ENCODE data around the gene PRSS23.

Gene PRSS23

DNA sequence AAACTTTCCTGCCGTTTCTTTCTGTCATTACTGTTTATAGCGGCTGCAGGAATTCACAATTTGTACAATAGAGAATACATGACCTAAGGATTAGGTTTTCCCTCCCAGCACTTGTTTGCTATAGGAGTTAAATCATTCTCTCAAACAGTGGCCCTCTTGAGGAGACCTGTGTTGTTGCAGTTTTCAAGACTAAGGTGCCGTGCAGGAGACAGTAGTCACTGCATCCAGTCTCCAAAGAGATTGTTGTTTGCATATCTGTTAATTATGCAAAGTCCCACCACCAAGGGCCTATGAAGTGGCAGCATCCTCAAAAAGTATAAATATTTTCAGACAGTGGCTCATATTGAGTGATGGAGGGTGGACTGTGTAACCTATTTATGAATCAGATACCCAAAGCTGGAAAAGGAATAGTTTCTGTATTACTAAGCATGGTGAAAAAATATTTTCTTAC is 2.3 kb downstream of the PRSS23 start:
- DNase-seq (ENCODE audit: low read depth): peak; percentile 68
- TF ChIP-seq, protein P1, sequence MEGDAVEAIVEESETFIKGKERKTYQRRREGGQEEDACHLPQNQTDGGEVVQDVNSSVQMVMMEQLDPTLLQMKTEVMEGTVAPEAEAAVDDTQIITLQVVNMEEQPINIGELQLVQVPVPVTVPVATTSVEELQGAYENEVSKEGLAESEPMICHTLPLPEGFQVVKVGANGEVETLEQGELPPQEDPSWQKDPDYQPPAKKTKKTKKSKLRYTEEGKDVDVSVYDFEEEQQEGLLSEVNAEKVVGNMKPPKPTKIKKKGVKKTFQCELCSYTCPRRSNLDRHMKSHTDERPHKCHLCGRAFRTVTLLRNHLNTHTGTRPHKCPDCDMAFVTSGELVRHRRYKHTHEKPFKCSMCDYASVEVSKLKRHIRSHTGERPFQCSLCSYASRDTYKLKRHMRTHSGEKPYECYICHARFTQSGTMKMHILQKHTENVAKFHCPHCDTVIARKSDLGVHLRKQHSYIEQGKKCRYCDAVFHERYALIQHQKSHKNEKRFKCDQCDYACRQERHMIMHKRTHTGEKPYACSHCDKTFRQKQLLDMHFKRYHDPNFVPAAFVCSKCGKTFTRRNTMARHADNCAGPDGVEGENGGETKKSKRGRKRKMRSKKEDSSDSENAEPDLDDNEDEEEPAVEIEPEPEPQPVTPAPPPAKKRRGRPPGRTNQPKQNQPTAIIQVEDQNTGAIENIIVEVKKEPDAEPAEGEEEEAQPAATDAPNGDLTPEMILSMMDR (IDR thresholded peaks at IDR 0.05; ENCODE audit: low read length, missing control alignments): peak; percentile 69
- H3K4me3 ChIP-seq (replicated peaks; ENCODE audit: low read depth, low read length): peak overlapping the region; percentile 77

DNA sequence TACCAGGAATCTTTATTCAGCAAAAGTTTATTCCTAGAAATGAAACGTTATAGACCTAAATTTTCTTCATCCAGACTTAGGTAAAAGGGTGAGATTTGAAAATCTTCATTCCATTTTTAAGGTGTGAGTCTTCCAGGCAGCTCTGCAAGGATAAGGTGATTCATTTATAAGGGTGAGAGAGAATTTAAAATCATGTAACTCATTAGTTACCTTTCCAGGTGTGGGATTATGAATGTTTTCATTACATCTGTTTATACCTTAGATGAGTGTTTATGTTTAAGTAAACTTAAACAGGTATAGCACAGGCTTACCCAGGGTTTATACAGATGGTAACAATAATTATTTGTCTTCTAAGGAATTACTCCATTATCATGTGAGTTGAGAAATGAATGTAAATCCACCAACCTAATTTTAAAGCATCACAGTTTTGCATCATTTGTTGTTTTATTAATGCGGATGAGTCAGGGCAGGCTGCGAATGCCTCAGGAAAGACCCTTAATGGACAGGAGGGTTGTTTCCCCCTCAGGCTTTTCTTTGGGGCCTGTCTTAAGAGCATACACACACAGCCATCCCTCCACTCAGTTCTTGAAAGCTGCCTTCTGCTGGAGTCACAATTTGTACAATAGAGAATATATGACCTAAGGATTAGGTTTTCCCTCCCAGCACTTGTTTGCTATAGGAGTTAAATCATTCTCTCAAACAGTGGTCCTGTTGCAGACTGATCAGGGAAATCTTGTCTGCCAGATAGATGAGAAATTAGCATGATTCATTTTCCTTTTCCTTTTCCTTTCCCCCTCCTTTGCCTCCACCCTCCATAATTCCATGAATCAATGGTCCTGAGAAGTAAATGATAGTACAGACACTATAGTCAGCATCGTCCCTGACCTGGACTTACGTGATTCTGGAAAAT is 3.0 kb downstream of the PRSS23 start:
- H3K4me3 ChIP-seq (replicated peaks; ENCODE audit: low read depth, low read length): peak overlapping the region; percentile 77
- DNase-seq (ENCODE audit: low read depth): peak; percentile 18
- TF ChIP-seq, protein P1 (IDR thresholded peaks at IDR 0.05; ENCODE audit: low read length, missing control alignments): no peak

DNA sequence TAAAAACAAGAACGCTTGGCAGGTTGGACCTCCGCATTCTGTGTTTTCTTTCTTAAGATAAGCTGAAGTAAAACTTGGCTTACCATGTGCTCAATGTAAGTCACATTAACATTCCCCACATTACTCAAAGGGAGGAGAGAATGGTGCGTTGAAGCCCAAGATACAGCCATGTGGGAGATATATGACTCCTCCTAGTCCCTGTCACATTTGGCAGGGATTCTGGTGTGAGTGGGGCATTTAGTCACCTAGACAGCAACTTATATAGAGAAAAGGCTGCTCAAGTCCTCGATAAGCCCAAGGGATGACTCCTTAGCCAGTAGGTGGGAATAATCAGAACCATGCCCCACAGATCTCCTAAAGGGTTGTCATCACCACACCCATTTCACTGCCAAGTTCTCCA is 4.6 kb downstream of the PRSS23 start:
- no peak overlapping the region for H3K4me3 ChIP-seq (replicated peaks; ENCODE audit: low read depth, low read length)
- TF ChIP-seq, protein P1 (IDR thresholded peaks at IDR 0.05; ENCODE audit: low read length, missing control alignments): no peak
- peak; percentile 65 for DNase-seq (ENCODE audit: low read depth)

DNA sequence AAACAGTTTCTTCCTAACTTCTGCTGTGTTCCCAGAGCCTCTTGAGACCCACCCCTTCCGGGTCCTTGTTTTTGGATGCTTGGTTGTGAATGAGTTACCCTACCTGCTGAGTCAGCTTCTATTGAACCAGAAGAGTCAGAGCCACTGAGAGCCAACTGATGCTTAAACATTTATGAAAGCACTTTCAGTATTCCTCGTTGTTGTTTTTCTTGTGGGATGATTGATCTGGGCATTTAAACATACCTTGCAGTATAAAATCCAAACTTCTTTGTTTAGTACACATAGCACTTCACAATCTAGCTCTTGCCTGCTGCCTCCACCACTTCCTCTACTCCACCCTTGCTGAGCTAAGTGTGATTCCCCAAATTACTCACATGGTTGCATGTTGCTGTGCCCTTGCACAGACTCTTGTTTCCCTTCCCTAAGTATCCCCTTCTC is 5.5 kb downstream of the PRSS23 start:
- H3K4me3 ChIP-seq (replicated peaks; ENCODE audit: low read depth, low read length): no peak overlapping the region
- TF ChIP-seq, protein P1 (IDR thresholded peaks at IDR 0.05; ENCODE audit: low read length, missing control alignments): no peak
- peak; percentile 32 for DNase-seq (ENCODE audit: low read depth)

DNA sequence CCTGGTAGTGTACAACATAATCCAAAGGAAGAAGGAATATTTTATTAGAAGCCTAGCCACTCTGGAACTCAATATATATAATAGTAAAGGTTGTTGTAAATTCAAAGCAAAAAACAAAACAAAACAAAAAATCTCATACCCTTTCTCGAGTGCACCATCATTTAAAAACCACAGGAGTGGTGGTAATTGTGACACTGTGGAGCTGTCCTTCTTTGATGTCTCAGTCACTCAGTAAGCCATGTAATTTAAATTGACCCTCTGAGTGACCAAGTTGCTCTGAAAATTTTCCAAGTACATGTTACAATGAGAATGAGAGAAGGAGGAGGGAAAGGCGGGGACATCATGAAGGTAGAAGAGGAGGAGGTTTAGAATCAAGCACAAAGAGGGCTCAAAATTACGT is 6.6 kb downstream of the PRSS23 start:
- no peak overlapping the region for H3K4me3 ChIP-seq (replicated peaks; ENCODE audit: low read depth, low read length)
- TF ChIP-seq, protein P1 (IDR thresholded peaks at IDR 0.05; ENCODE audit: low read length, missing control alignments): no peak
- no peak for DNase-seq (ENCODE audit: low read depth)

DNA sequence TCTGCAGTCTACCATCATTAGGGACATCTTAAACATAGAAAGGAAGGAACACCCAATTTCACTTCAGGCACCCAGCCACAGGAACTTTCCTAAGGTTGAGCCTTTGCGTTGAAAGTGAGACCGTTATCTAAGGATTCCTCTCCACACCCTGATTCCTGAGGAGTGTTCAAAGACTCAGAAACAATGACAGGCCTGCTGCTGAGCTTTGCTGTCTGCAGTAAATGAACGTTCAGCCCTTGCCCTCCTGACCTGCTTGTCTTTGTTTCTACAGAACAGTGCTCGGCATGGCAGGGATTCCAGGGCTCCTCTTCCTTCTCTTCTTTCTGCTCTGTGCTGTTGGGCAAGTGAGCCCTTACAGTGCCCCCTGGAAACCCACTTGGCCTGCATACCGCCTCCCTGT is 7.0 kb downstream of the PRSS23 start:
- TF ChIP-seq, protein P1 (IDR thresholded peaks at IDR 0.05; ENCODE audit: low read length, missing control alignments): no peak
- DNase-seq (ENCODE audit: low read depth): peak; percentile 22
- H3K4me3 ChIP-seq (replicated peaks; ENCODE audit: low read depth, low read length): no peak overlapping the region
